Neural cell (in vitro differentiated cells): Measurements from ENCODE around the gene CCDC50. TPM values are rescaled to one million over a fixed set of nuclear protein-coding genes. Genes with fewer than 3 reads are reported as not detected.

ENCODE experiments used
- H2AFZ ChIP-seq: fragments of 200-600, 300-800 bp; sonication (generic), shearing (Covaris generic); 2 replicates; pipeline ENCODE4 v1.6.0; 2014; ENCODE audit warnings: low read depth, mild to moderate bottlenecking, antibody characterized with exemption, low read length, moderate library complexity
- H3F3A ChIP-seq: fragments of 200-600 bp; shearing (Covaris generic); 2 replicates; pipeline ENCODE4 v1.6.1; 2016; ENCODE audit warnings: mild to moderate bottlenecking, moderate library complexity, mixed read lengths, antibody characterized with exemption, low read length; ENCODE audit not compliant: insufficient read depth, poor library complexity, severe bottlenecking
- H3K27ac ChIP-seq: fragments of 200-600, 300-800 bp; sonication (generic), shearing (Covaris generic); 2 replicates; pipeline ENCODE4 v1.5.1; 2014; ENCODE audit warnings: mild to moderate bottlenecking, low read length, moderate library complexity
- H3K27me3 ChIP-seq: fragments of 300-800, 200-600 bp; sonication (generic), shearing (Covaris generic); 2 replicates; pipeline ENCODE4 v1.6.0; 2014; ENCODE audit warnings: mild to moderate bottlenecking, low read depth, low read length, moderate library complexity; ENCODE audit not compliant: insufficient read depth
- H3K36me3 ChIP-seq: fragments of 300-800, 200-600 bp; sonication (generic), shearing (Covaris generic); 2 replicates; pipeline ENCODE4 v1.5.1; 2014; ENCODE audit warnings: mild to moderate bottlenecking, antibody characterized with exemption, low read length, moderate library complexity; ENCODE audit not compliant: insufficient read depth
- H3K4me2 ChIP-seq: fragments of 300-800, 200-600 bp; sonication (generic), shearing (Covaris generic); 2 replicates; pipeline ENCODE4 v1.6.0; 2014; ENCODE audit warnings: mild to moderate bottlenecking, low read length
- H3K4me3 ChIP-seq: fragments of 300-800, 200-600 bp; sonication (generic), shearing (Covaris generic); 2 replicates; pipeline ENCODE4 v1.5.1; 2014; ENCODE audit warnings: mild to moderate bottlenecking, low read length, moderate library complexity
- H3K79me2 ChIP-seq: fragments of 200-600 bp; shearing (Covaris generic); replicated peaks from 2 replicates; pipeline ENCODE4 v1.6.0; 2014; ENCODE audit warnings: mild to moderate bottlenecking, low read length, moderate library complexity; ENCODE audit not compliant: insufficient read depth
- H3K9ac ChIP-seq: fragments of 300-800, 200-600 bp; sonication (generic), shearing (Covaris generic); 2 replicates; pipeline ENCODE4 v1.6.1; 2016; ENCODE audit warnings: mild to moderate bottlenecking, low read length, mixed read lengths
- H3K9me2 ChIP-seq: fragments of 200-600 bp; shearing (Covaris generic); 2 replicates; pipeline ENCODE4 v1.6.1; 2016; ENCODE audit warnings: mild to moderate bottlenecking, low read length, mixed read lengths; ENCODE audit not compliant: insufficient read depth
- H3K9me3 ChIP-seq: fragments of 200-600, 300-800 bp; sonication (generic), shearing (Covaris generic); 2 replicates; pipeline ENCODE4 v1.6.1; 2016; ENCODE audit warnings: mild to moderate bottlenecking, mixed run types, low read length, moderate library complexity, mixed read lengths
- H4K20me1 ChIP-seq: fragments of 200-600 bp; shearing (Covaris generic); 2 replicates; pipeline ENCODE4 v1.6.1; 2016; ENCODE audit warnings: mild to moderate bottlenecking, mixed run types; ENCODE audit not compliant: insufficient read depth
- EP300 ChIP-seq: fragments of 450-650 bp; conservative IDR thresholded peaks from 2 replicates; pipeline ENCODE4 v1.6.1; 2014; ENCODE audit warnings: antibody characterized with exemption, mild to moderate bottlenecking, moderate library complexity; ENCODE audit not compliant: poor library complexity, severe bottlenecking
- EZH2 ChIP-seq: fragments of 200-600, 300-800 bp; shearing (Covaris generic), sonication (generic); IDR thresholded peaks from 2 replicates; pipeline ENCODE4 v1.6.1; 2014; ENCODE audit warnings: antibody characterized with exemption, low read length, borderline replicate concordance, mild to moderate bottlenecking; ENCODE audit not compliant: insufficient read depth, poor library complexity, severe bottlenecking
- MXI1 ChIP-seq: fragments of 450-650 bp; conservative IDR thresholded peaks from 2 replicates; pipeline ENCODE4 v1.6.1; 2014; ENCODE audit warnings: antibody characterized with exemption, mild to moderate bottlenecking; ENCODE audit not compliant: poor library complexity, severe bottlenecking
- POLR2AphosphoS5 ChIP-seq: IDR thresholded peaks from 2 replicates; pipeline ENCODE4 v1.6.1; 2012
- RAD21 ChIP-seq: fragments of 450-650 bp; conservative IDR thresholded peaks from 2 replicates; pipeline ENCODE4 v1.6.1; 2014; ENCODE audit warnings: antibody characterized with exemption, mild to moderate bottlenecking, moderate library complexity
- SMC3 ChIP-seq: fragments of 450-650 bp; conservative IDR thresholded peaks from 2 replicates; pipeline ENCODE4 v1.6.1; 2014; ENCODE audit warnings: antibody characterized with exemption, mild to moderate bottlenecking, moderate library complexity; ENCODE audit not compliant: poor library complexity
- TAF1 ChIP-seq: IDR thresholded peaks from 2 replicates; pipeline ENCODE4 v1.6.1; 2012; ENCODE audit warnings: low read depth
- polyA plus RNA-seq: library from polyadenylated mRNA; depleted of rRNA; stranded (reverse); fragments of >200 nt; gene quantifications from 2 replicates; pipeline ENCODE4 v1.2.3, GENCODE V29; 2014
- TF ChIP-seq, protein P1 (sequence below): fragments of 450-650 bp; IDR thresholded peaks from 2 replicates; pipeline ENCODE4 v1.5.1; 2014; ENCODE audit warnings: antibody characterized with exemption, mild to moderate bottlenecking, moderate library complexity; ENCODE audit not compliant: poor library complexity, severe bottlenecking
- TF ChIP-seq, protein P2 (sequence below): IDR thresholded peaks from 2 replicates; pipeline ENCODE4 v1.6.1; 2012; ENCODE audit warnings: borderline replicate concordance

The CCDC50 gene
- polyA plus RNA-seq, 1 donor from 2014 or later = 58.2 TPM

DNA sequence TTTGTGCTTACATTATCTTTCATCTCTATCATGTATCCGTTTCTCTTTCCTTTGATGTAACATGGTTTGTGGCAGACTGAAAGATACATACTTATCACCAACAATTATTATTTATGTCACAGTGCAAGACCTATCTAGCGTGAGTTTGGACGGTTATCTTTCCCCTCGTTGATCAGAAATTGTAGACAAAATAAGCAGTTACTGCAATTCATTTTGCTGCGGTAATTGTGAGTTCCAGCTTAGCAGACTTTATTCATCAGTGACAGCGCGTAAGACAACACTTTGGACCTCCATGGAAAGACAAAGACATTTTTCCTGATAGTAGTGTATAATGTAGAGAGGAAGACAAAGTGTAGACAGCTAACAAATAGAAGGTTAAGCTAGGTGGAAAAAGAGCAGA lies 52.1 kb downstream of the CCDC50 start:
- H3K27ac ChIP-seq = no peak overlapping the region
- H4K20me1 ChIP-seq = no peaks in the 10 kb centered on the region
- no peak overlapping the region for H3K4me2 ChIP-seq
- no peaks in the 10 kb centered on the region for H3K9me2 ChIP-seq
- H3K27me3 ChIP-seq = no peaks in the 10 kb centered on the region
- no peak overlapping the region for H2AFZ ChIP-seq
- H3K9me3 ChIP-seq = no peaks in the 10 kb centered on the region
- TF ChIP-seq SMC3 (no peak), TAF1 (no peak), MXI1 (no peak), RAD21 (no peak), POLR2AphosphoS5 (no peak), EZH2 (no peak), EP300 (no peak)
- TF ChIP-seq, protein P1, sequence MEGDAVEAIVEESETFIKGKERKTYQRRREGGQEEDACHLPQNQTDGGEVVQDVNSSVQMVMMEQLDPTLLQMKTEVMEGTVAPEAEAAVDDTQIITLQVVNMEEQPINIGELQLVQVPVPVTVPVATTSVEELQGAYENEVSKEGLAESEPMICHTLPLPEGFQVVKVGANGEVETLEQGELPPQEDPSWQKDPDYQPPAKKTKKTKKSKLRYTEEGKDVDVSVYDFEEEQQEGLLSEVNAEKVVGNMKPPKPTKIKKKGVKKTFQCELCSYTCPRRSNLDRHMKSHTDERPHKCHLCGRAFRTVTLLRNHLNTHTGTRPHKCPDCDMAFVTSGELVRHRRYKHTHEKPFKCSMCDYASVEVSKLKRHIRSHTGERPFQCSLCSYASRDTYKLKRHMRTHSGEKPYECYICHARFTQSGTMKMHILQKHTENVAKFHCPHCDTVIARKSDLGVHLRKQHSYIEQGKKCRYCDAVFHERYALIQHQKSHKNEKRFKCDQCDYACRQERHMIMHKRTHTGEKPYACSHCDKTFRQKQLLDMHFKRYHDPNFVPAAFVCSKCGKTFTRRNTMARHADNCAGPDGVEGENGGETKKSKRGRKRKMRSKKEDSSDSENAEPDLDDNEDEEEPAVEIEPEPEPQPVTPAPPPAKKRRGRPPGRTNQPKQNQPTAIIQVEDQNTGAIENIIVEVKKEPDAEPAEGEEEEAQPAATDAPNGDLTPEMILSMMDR = no peak
- TF ChIP-seq, protein P2, sequence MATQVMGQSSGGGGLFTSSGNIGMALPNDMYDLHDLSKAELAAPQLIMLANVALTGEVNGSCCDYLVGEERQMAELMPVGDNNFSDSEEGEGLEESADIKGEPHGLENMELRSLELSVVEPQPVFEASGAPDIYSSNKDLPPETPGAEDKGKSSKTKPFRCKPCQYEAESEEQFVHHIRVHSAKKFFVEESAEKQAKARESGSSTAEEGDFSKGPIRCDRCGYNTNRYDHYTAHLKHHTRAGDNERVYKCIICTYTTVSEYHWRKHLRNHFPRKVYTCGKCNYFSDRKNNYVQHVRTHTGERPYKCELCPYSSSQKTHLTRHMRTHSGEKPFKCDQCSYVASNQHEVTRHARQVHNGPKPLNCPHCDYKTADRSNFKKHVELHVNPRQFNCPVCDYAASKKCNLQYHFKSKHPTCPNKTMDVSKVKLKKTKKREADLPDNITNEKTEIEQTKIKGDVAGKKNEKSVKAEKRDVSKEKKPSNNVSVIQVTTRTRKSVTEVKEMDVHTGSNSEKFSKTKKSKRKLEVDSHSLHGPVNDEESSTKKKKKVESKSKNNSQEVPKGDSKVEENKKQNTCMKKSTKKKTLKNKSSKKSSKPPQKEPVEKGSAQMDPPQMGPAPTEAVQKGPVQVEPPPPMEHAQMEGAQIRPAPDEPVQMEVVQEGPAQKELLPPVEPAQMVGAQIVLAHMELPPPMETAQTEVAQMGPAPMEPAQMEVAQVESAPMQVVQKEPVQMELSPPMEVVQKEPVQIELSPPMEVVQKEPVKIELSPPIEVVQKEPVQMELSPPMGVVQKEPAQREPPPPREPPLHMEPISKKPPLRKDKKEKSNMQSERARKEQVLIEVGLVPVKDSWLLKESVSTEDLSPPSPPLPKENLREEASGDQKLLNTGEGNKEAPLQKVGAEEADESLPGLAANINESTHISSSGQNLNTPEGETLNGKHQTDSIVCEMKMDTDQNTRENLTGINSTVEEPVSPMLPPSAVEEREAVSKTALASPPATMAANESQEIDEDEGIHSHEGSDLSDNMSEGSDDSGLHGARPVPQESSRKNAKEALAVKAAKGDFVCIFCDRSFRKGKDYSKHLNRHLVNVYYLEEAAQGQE = no peak
- H3K79me2 ChIP-seq = no peaks in the 10 kb centered on the region
- H3K9ac ChIP-seq = no peak overlapping the region
- no peaks in the 10 kb centered on the region for H3F3A ChIP-seq
- H3K4me3 ChIP-seq = no peak overlapping the region
- H3K36me3 ChIP-seq = peaks cover 18% of the 10 kb centered on the region

DNA sequence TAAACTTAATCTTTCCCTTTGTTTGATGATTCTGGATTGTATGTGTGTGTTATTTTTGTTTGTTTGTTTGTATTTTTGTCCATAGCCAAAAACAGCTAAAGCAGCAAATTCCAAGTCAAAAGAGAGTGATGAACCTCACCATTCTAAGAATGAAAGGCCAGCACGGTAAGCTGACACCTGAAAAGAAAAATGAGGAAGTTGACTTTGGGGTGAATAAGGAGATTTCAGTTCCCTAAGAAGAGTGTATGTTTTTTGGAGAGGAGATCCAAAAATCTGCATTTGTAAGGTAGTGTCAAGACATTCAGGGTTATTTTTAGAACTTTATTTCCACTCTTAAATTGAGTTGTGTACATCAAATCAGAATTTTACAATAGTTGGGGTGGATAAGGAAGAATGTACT lies 53.5 kb downstream of the CCDC50 start:
- no peaks in the 10 kb centered on the region for H3K27me3 ChIP-seq
- H4K20me1 ChIP-seq = no peaks in the 10 kb centered on the region
- no peak overlapping the region for H3K9ac ChIP-seq
- H3K9me2 ChIP-seq = no peaks in the 10 kb centered on the region
- H3K4me2 ChIP-seq = no peak overlapping the region
- no peaks in the 10 kb centered on the region for H3K79me2 ChIP-seq
- H3K36me3 ChIP-seq = peaks cover 18% of the 10 kb centered on the region
- no peak overlapping the region for H2AFZ ChIP-seq
- TF ChIP-seq, protein P2 = no peak
- no peak for TF ChIP-seq EP300
- H3K4me3 ChIP-seq = no peak overlapping the region
- no peak overlapping the region for H3K27ac ChIP-seq
- H3F3A ChIP-seq = no peaks in the 10 kb centered on the region
- no peaks in the 10 kb centered on the region for H3K9me3 ChIP-seq
